Measurements from ENCODE around the gene RNF14.

The RNF14 gene

GRCh38 chr5:141931694-141932093, 37.2 kb upstream of the RNF14 start:
- H3K36me3 ChIP-seq = peaks cover 99% of the 10 kb centered on the region
- H3K9me3 ChIP-seq = no peaks in the 10 kb centered on the region
- peaks cover 13% of the 10 kb centered on the region; the same call in 1 of the 2 replicates for H4K20me1 ChIP-seq
- no peaks in the 10 kb centered on the region for H3K4me1 ChIP-seq
- no peak overlapping the region for H3K9ac ChIP-seq
- no peak overlapping the region for H3K4me3 ChIP-seq
- no peak overlapping the region for H3K27ac ChIP-seq
- no peak overlapping the region for H3K4me2 ChIP-seq
- no peak for TF ChIP-seq Cebpa-rat (IDR thresholded peaks at IDR 0.05)
- H3K27me3 ChIP-seq = no peaks in the 10 kb centered on the region

- peaks cover 13% of the 10 kb centered on the region; the same call in 1 of the 2 replicates for H4K20me1 ChIP-seq
- H3K4me2 ChIP-seq = no peak overlapping the region
- TF ChIP-seq Cebpa-rat (IDR thresholded peaks at IDR 0.05) = no peak
- H3K36me3 ChIP-seq = peaks cover 97% of the 10 kb centered on the region
- no peaks in the 10 kb centered on the region for H3K9me3 ChIP-seq
- H3K27ac ChIP-seq = no peak overlapping the region
- H3K4me3 ChIP-seq = no peak overlapping the region
- H3K4me1 ChIP-seq = no peaks in the 10 kb centered on the region
- H3K27me3 ChIP-seq = no peaks in the 10 kb centered on the region
- no peak overlapping the region for H3K9ac ChIP-seq
Observed at GRCh38 chr5:141933151-141933550, 35.8 kb upstream of the RNF14 start.

GRCh38 chr5:141934099-141934844, 34.6 kb upstream of the RNF14 start:
- Histone ChIP-seq H3K36me3 (peaks cover 97% of the 10 kb centered on the region), H3K27ac (no peak overlapping the region), H3K27me3 (no peaks in the 10 kb centered on the region), H4K20me1 (peaks cover 13% of the 10 kb centered on the region; the same call in 1 of the 2 replicates), H3K4me3 (no peak overlapping the region), H3K9me3 (no peaks in the 10 kb centered on the region), H3K4me1 (no peaks in the 10 kb centered on the region), H3K4me2 (no peak overlapping the region), H3K9ac (no peak overlapping the region)
- TF ChIP-seq Cebpa-rat (IDR thresholded peaks at IDR 0.05) = no peak

GRCh38 chr5:141935538-141935937, 33.4 kb upstream of the RNF14 start:
- no peak for TF ChIP-seq Cebpa-rat (IDR thresholded peaks at IDR 0.05)
- no peaks in the 10 kb centered on the region for H3K9me3 ChIP-seq
- no peak overlapping the region for H3K27ac ChIP-seq
- no peaks in the 10 kb centered on the region for H3K27me3 ChIP-seq
- peaks cover 2% of the 10 kb centered on the region for H3K4me1 ChIP-seq
- H4K20me1 ChIP-seq = 0 out of 2 replicates have a peak, but pooled peaks cover 2% of the 10 kb centered on the region
- no peak overlapping the region for H3K9ac ChIP-seq
- H3K4me2 ChIP-seq = no peak overlapping the region
- peaks cover 97% of the 10 kb centered on the region for H3K36me3 ChIP-seq
- H3K4me3 ChIP-seq = no peak overlapping the region

GRCh38 chr5:141940695-141941271, 28.1 kb upstream of the RNF14 start:
- Histone ChIP-seq H3K4me3 (no peak overlapping the region), H3K36me3 (peaks cover 47% of the 10 kb centered on the region), H3K4me1 (peaks cover 30% of the 10 kb centered on the region), H4K20me1 (no peaks in the 10 kb centered on the region), H3K27ac (no peak overlapping the region), H3K27me3 (no peaks in the 10 kb centered on the region), H3K9ac (no peak overlapping the region), H3K4me2 (peak overlapping the region; percentile 20), H3K9me3 (no peaks in the 10 kb centered on the region)
- TF ChIP-seq Cebpa-rat (IDR thresholded peaks at IDR 0.05) = no peak

- TF ChIP-seq Cebpa-rat (IDR thresholded peaks at IDR 0.05) = no peak
- H3K36me3 ChIP-seq = peaks cover 42% of the 10 kb centered on the region
- no peaks in the 10 kb centered on the region for H3K27me3 ChIP-seq
- no peak overlapping the region for H3K9ac ChIP-seq
- peaks cover 33% of the 10 kb centered on the region for H3K4me1 ChIP-seq
- H3K4me3 ChIP-seq = no peak overlapping the region
- no peaks in the 10 kb centered on the region for H3K9me3 ChIP-seq
- H3K27ac ChIP-seq = no peak overlapping the region
- no peaks in the 10 kb centered on the region for H4K20me1 ChIP-seq
- peak overlapping the region; percentile 20 for H3K4me2 ChIP-seq
Observed at GRCh38 chr5:141941307-141941706, 27.6 kb upstream of the RNF14 start.

GRCh38 chr5:141941779-141942178, 27.1 kb upstream of the RNF14 start:
- no peak overlapping the region for H3K27ac ChIP-seq
- no peak overlapping the region for H3K4me3 ChIP-seq
- peaks cover 33% of the 10 kb centered on the region for H3K4me1 ChIP-seq
- no peaks in the 10 kb centered on the region for H3K27me3 ChIP-seq
- 0 out of 2 replicates have a peak overlapping the region, but pooled peaks have one; percentile 22 for H3K9ac ChIP-seq
- no peak for TF ChIP-seq Cebpa-rat (IDR thresholded peaks at IDR 0.05)
- no peaks in the 10 kb centered on the region for H4K20me1 ChIP-seq
- H3K36me3 ChIP-seq = peaks cover 37% of the 10 kb centered on the region
- H3K9me3 ChIP-seq = no peaks in the 10 kb centered on the region
- H3K4me2 ChIP-seq = peak overlapping the region; percentile 64

GRCh38 chr5:141942185-141942857, 26.6 kb upstream of the RNF14 start:
- no peak for TF ChIP-seq Cebpa-rat (IDR thresholded peaks at IDR 0.05)
- Histone ChIP-seq H3K9me3 (no peaks in the 10 kb centered on the region), H3K9ac (0 out of 2 replicates have a peak overlapping the region, but pooled peaks have one; percentile 22), H3K36me3 (peaks cover 32% of the 10 kb centered on the region), H3K4me1 (peaks cover 38% of the 10 kb centered on the region), H3K4me2 (peak overlapping the region; percentile 64), H3K27me3 (no peaks in the 10 kb centered on the region), H3K27ac (no peak overlapping the region), H4K20me1 (no peaks in the 10 kb centered on the region), H3K4me3 (no peak overlapping the region)

- no peak for TF ChIP-seq Cebpa-rat (IDR thresholded peaks at IDR 0.05)
- Histone ChIP-seq H3K27me3 (no peaks in the 10 kb centered on the region), H3K27ac (no peak overlapping the region), H3K9me3 (no peaks in the 10 kb centered on the region), H3K4me3 (no peak overlapping the region), H4K20me1 (no peaks in the 10 kb centered on the region), H3K4me1 (peaks cover 43% of the 10 kb centered on the region), H3K9ac (no peak overlapping the region), H3K36me3 (peaks cover 17% of the 10 kb centered on the region), H3K4me2 (no peak overlapping the region)
Observed at GRCh38 chr5:141944076-141944475, 24.8 kb upstream of the RNF14 start.
